ENCODE measurements around the gene DCAF15. TPM values are rescaled to one million over a fixed set of nuclear protein-coding genes. Genes with fewer than 3 reads are reported as not detected.
A peak's percentile ranks its signal among the peaks of the same experiment; 100 is the strongest.

The DCAF15 gene
- total RNA-seq, 2 experiments from 2014 or later, result 82.5 to 94.3 TPM

- DNase-seq (peak; percentile 100), ATAC-seq (peak; percentile 94)
- peaks cover 4% of the 10 kb centered on the region for H3K36me3 Mint-ChIP-seq
- no peaks in the 10 kb centered on the region for H3K27me3 Mint-ChIP-seq
- CTCF ChIA-PET, result interaction anchor here (0.6 to 1.7 kb wide), 5 partner anchors 9 to 73 kb away, joined by 3 to 9 read pairs (median 3); partner anchors contain the start of gene IL27RA
- H3K4me1 Mint-ChIP-seq, result peaks cover 74% of the 10 kb centered on the region
- H3K27ac Mint-ChIP-seq, result peak overlapping the region; percentile 95
- no peaks in the 10 kb centered on the region for H3K9me3 Mint-ChIP-seq (ENCODE audit: low read depth)
- peak overlapping the region; percentile 29 for H3K4me3 Mint-ChIP-seq
These were observed 34.1 kb downstream of the DCAF15 start for GRCh38 chr19:13986348-13986904.

- no peaks in the 10 kb centered on the region for H3K9me3 Mint-ChIP-seq (ENCODE audit: low read depth)
- H3K27me3 Mint-ChIP-seq, result no peaks in the 10 kb centered on the region
- H3K4me1 Mint-ChIP-seq, result peaks cover 68% of the 10 kb centered on the region
- peak overlapping the region; percentile 29 for H3K4me3 Mint-ChIP-seq
- peak overlapping the region; percentile 95 for H3K27ac Mint-ChIP-seq
- no peak for ATAC-seq
- no peak for DNase-seq
- CTCF ChIA-PET, result interaction anchor here (0.6 to 1.7 kb wide), 7 partner anchors 8 to 431 kb away, joined by 3 to 9 read pairs (median 3); no protein-coding TSS in a partner anchor
- H3K36me3 Mint-ChIP-seq, result peaks cover 4% of the 10 kb centered on the region
These were observed 35.0 kb downstream of the DCAF15 start for GRCh38 chr19:13987101-13987890.

- no peaks in the 10 kb centered on the region for H3K9me3 Mint-ChIP-seq (ENCODE audit: low read depth)
These were observed 37.2 kb downstream of the DCAF15 start for GRCh38 chr19:13989487-13989886.

GRCh38 chr19:13990085-13990484 is 37.8 kb downstream of the DCAF15 start:
- no peak overlapping the region for H3K4me3 Mint-ChIP-seq
- DNase-seq (no peak), ATAC-seq (no peak)
- H3K4me1 Mint-ChIP-seq, result peaks cover 56% of the 10 kb centered on the region
- H3K27me3 Mint-ChIP-seq, result no peaks in the 10 kb centered on the region
- H3K9me3 Mint-ChIP-seq (ENCODE audit: low read depth), result no peaks in the 10 kb centered on the region
- H3K27ac Mint-ChIP-seq, result peak overlapping the region; percentile 69
- peaks cover 4% of the 10 kb centered on the region for H3K36me3 Mint-ChIP-seq
- CTCF ChIA-PET, result no interaction called here

More at GRCh38 chr19:13989487-13989886, 37.2 kb downstream of the DCAF15 start:
- H3K27me3 Mint-ChIP-seq, result no peaks in the 10 kb centered on the region
- no peak for ATAC-seq
- no peak overlapping the region for H3K4me3 Mint-ChIP-seq
- peaks cover 4% of the 10 kb centered on the region for H3K36me3 Mint-ChIP-seq
- DNase-seq, result no peak
- H3K4me1 Mint-ChIP-seq, result peaks cover 60% of the 10 kb centered on the region
- CTCF ChIA-PET, result no interaction called here
- peak overlapping the region; percentile 69 for H3K27ac Mint-ChIP-seq

GRCh38 chr19:13992025-13992424 is 39.7 kb downstream of the DCAF15 start:
- Mint-ChIP-seq H3K4me1 (peaks cover 37% of the 10 kb centered on the region), H3K4me3 (no peak overlapping the region), H3K27me3 (no peaks in the 10 kb centered on the region), H3K9me3 (ENCODE audit: low read depth) (no peaks in the 10 kb centered on the region), H3K36me3 (peaks cover 4% of the 10 kb centered on the region), H3K27ac (no peak overlapping the region)
- CTCF ChIA-PET, result interaction anchor here (1.4 to 1.6 kb wide), 2 partner anchors 81 to 111 kb away, joined by 3 read pairs; no protein-coding TSS in a partner anchor
- DNase-seq, result no peak
- ATAC-seq, result no peak

GRCh38 chr19:13993590-13994300 is 41.4 kb downstream of the DCAF15 start:
- peak; percentile 28 for ATAC-seq

GRCh38 chr19:13995017-13995728 is 42.9 kb downstream of the DCAF15 start:
- no peak for ATAC-seq
- Mint-ChIP-seq H3K4me1 (peaks cover 9% of the 10 kb centered on the region), H3K9me3 (ENCODE audit: low read depth) (peaks cover 2% of the 10 kb centered on the region), H3K27ac (no peak overlapping the region), H3K4me3 (no peak overlapping the region), H3K36me3 (peaks cover 15% of the 10 kb centered on the region), H3K27me3 (no peaks in the 10 kb centered on the region)
- no peak for DNase-seq
- CTCF ChIA-PET, result interaction anchor here (0.8 to 0.9 kb wide), 2 partner anchors 9 to 52 kb away, joined by 3 to 4 read pairs; no protein-coding TSS in a partner anchor

More at GRCh38 chr19:13993590-13994300, 41.4 kb downstream of the DCAF15 start:
- Mint-ChIP-seq H3K27me3 (no peaks in the 10 kb centered on the region), H3K4me1 (peaks cover 22% of the 10 kb centered on the region), H3K36me3 (peaks cover 8% of the 10 kb centered on the region), H3K27ac (peak overlapping the region; percentile 46), H3K4me3 (no peak overlapping the region), H3K9me3 (ENCODE audit: low read depth) (no peaks in the 10 kb centered on the region)
- CTCF ChIA-PET, result interaction anchor here (0.8 to 1.6 kb wide), 3 partner anchors 13 to 113 kb away, joined by 3 to 4 read pairs (median 3); no protein-coding TSS in a partner anchor
- no peak for DNase-seq

- Mint-ChIP-seq H3K27ac (no peak overlapping the region), H3K36me3 (peaks cover 21% of the 10 kb centered on the region), H3K4me3 (no peak overlapping the region), H3K27me3 (no peaks in the 10 kb centered on the region), H3K9me3 (ENCODE audit: low read depth) (peaks cover 2% of the 10 kb centered on the region), H3K4me1 (peaks cover 12% of the 10 kb centered on the region)
- no peak for ATAC-seq
- DNase-seq, result no peak
- CTCF ChIA-PET, result interaction anchor here (0.9 to 1.4 kb wide), 2 partner anchors 10 to 23 kb away, joined by 3 read pairs; no protein-coding TSS in a partner anchor
These were observed 43.8 kb downstream of the DCAF15 start for GRCh38 chr19:13995878-13996765.

GRCh38 chr19:13996928-13997630 is 44.8 kb downstream of the DCAF15 start:
- H3K4me1 Mint-ChIP-seq, result peaks cover 18% of the 10 kb centered on the region
- CTCF ChIA-PET, result interaction anchor here (0.9 to 1.4 kb wide), 2 partner anchors 9 to 22 kb away, joined by 3 read pairs; no protein-coding TSS in a partner anchor
- DNase-seq (no peak), ATAC-seq (no peak)
- H3K27ac Mint-ChIP-seq, result no peak overlapping the region
- no peaks in the 10 kb centered on the region for H3K27me3 Mint-ChIP-seq
- H3K9me3 Mint-ChIP-seq (ENCODE audit: low read depth), result peaks cover 2% of the 10 kb centered on the region
- peaks cover 22% of the 10 kb centered on the region for H3K36me3 Mint-ChIP-seq
- H3K4me3 Mint-ChIP-seq, result no peak overlapping the region

GRCh38 chr19:13997631-13997962 is 45.3 kb downstream of the DCAF15 start:
- Mint-ChIP-seq H3K27me3 (no peaks in the 10 kb centered on the region), H3K4me1 (peaks cover 20% of the 10 kb centered on the region), H3K9me3 (ENCODE audit: low read depth) (peaks cover 2% of the 10 kb centered on the region), H3K36me3 (peaks cover 22% of the 10 kb centered on the region), H3K4me3 (no peak overlapping the region), H3K27ac (no peak overlapping the region)
- CTCF ChIA-PET, result interaction anchor here (0.9 to 1.4 kb wide), 2 partner anchors 10 to 22 kb away, joined by 3 read pairs; no protein-coding TSS in a partner anchor
- DNase-seq (no peak), ATAC-seq (no peak)

- Mint-ChIP-seq H3K4me3 (no peak overlapping the region), H3K9me3 (ENCODE audit: low read depth) (peaks cover 2% of the 10 kb centered on the region)
These were observed 46.1 kb downstream of the DCAF15 start for GRCh38 chr19:13998426-13998825.

More at GRCh38 chr19:13998426-13998825, 46.1 kb downstream of the DCAF15 start:
- peaks cover 29% of the 10 kb centered on the region for H3K4me1 Mint-ChIP-seq
- peaks cover 22% of the 10 kb centered on the region for H3K36me3 Mint-ChIP-seq
- no peaks in the 10 kb centered on the region for H3K27me3 Mint-ChIP-seq
- ATAC-seq, result no peak
- CTCF ChIA-PET, result no interaction called here
- H3K27ac Mint-ChIP-seq, result no peak overlapping the region
- DNase-seq, result no peak
